Measurements from ENCODE around the gene SCARB1.

SCARB1 gene

DNA sequence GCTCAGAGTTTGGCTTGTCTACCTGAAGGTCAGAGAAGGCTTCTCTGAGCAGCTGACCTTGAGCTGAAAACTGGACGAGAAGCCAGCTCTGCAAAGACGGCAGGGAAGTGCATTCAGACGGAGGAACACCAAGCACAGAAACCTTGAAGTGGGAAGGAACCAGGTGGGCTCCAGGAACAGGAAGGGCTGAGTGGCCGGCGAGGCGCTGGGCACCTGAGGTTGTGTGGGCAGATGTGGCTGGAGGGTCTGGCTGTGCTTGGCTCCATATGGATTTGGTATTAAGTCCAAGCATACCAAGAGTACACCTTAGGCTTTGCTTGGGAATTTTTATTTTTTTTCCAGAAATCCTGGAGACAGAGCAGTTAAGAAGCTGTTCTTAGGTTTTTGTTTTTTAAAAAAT, 130.6 kb downstream of the SCARB1 start:
- no peak for DNase-seq (ENCODE audit: low read depth in 2 of 2)

- DNase-seq (ENCODE audit: low read depth in 2 of 2) = no peak
Measured at GRCh38 chr12:124732275-124733075, 131.2 kb downstream of the SCARB1 start.

GRCh38 chr12:124731869-124732268, 131.8 kb downstream of the SCARB1 start:
- no peak for DNase-seq (ENCODE audit: low read depth in 2 of 2)

DNA sequence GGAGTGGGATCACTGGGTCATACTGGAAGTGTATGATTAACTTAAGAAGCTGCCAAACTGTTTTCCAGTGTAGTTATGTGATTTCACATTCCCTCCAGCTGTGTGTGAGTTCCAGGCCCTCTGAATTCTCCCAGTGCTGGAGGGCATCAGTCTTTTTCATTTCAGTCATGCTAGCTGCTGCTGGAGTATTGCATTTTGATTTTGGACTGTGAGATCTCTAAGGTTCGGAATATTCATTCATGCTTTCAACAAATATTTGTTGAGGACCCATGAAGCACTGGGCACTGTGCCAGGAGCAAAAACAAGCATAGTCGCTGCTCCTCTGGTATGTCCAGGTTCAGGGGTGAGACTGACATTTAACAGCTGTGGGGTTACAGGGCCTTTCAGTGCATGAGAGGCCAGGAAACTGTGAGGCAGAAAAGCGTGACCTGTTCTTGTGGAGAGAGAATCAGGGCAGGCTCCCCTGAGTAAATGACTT, 133.2 kb downstream of the SCARB1 start:
- no peak for DNase-seq (ENCODE audit: low read depth in 2 of 2)

DNA sequence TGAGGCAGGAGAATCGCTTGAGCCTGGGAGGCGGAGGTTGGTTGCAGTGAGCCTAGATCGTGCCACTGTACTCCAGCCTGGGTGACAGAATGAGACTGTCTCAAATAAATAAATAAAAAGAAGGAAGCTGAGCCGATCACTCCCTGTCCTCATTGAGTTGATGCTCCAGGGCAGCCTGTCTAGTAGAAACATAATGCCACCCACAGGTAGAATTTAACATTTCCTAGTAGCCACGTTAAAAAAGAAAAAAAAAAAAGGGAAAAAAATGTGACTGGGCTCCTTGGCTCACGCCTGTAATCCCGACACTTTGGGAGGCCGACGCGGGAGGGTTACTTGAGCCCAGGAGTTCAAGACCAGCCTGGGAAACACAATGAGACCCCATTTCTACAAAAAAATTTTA, 135.7 kb downstream of the SCARB1 start:
- no peak for DNase-seq (ENCODE audit: low read depth in 2 of 2)

DNA sequence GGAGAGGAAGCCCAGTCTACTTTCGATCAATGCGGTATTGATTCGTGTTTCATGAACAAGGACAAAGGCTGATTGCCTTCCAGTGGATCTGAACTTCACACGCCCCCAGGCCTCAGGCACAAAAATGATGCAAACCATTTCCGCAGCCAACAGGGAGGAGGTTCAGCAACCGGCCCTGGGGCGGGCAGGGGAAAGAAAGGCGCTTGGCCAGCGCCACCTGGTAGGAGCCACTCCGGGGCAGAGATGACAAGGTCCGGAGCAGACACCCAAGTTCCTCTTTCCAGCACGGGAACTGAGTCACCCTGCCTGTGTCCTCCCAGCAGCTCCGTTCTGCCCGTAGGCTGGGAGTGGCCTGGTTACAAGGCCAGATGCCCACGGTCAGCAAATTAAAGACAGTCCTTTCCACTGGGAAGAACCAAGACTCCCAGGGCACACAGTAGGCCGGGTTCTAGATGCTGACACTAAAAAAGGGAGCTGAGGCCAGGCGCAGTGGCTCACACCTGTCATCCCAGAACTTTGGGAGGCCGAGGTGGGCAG, 136.3 kb downstream of the SCARB1 start:
- no peak for DNase-seq (ENCODE audit: low read depth in 2 of 2)

Data from stimulated activated CD8-positive, alpha-beta memory T cell treated with anti-CD3 and anti-CD28 coated beads, Interleukin-2, amount 100 ng/mL, for 1 hour (primary cell).